H9 (cell line): ENCODE data around the gene KLC1. TPM values are rescaled to one million over a fixed set of nuclear protein-coding genes. Genes with fewer than 3 reads are reported as not detected.

Source experiments
- DNase-seq: peaks from one replicate; pipeline ENCODE4 v3.0.0-alpha.2; 2017
- H2AFZ ChIP-seq: one replicate; pipeline ENCODE4 v1.6.1; 2013; ENCODE audit warnings: mild to moderate bottlenecking, low read length, control low read depth, moderate library complexity
- H2AK5ac ChIP-seq: 2 replicates; pipeline ENCODE4 v1.6.1; 2013; ENCODE audit warnings: low read length, control low read depth, mixed read lengths; ENCODE audit not compliant: insufficient read length
- H2BK120ac ChIP-seq: one replicate; pipeline ENCODE4 v1.6.1; 2013; ENCODE audit warnings: low read depth, mild to moderate bottlenecking, low read length, control low read depth, inconsistent platforms; ENCODE audit not compliant: poor library complexity, severe bottlenecking
- H2BK12ac ChIP-seq: 2 replicates; pipeline ENCODE4 v1.6.1; 2013; ENCODE audit warnings: low read length, control low read depth, mixed read lengths, low read depth; ENCODE audit not compliant: insufficient read length
- H2BK15ac ChIP-seq: 2 replicates; pipeline ENCODE4 v1.6.1; 2013; ENCODE audit warnings: low read depth, low read length, control low read depth
- H2BK20ac ChIP-seq: one replicate; pipeline ENCODE4 v1.6.1; 2013; ENCODE audit warnings: low read depth, mild to moderate bottlenecking, low read length, control low read depth, inconsistent platforms; ENCODE audit not compliant: poor library complexity, severe bottlenecking
- H2BK5ac ChIP-seq: 2 replicates; pipeline ENCODE4 v1.6.1; 2013; ENCODE audit warnings: low read length, control low read depth, mixed read lengths; ENCODE audit not compliant: insufficient read length
- H3K14ac ChIP-seq: 2 replicates; pipeline ENCODE4 v1.6.1; 2013; ENCODE audit warnings: low read length, control low read depth; ENCODE audit not compliant: insufficient read depth
- H3K18ac ChIP-seq: 2 replicates; pipeline ENCODE4 v1.6.1; 2013; ENCODE audit warnings: low read depth, mild to moderate bottlenecking, mixed read lengths, low read length, control low read depth; ENCODE audit not compliant: insufficient read length
- H3K23ac ChIP-seq: 2 replicates; pipeline ENCODE4 v1.6.1; 2013; ENCODE audit warnings: low read length, control low read depth, mixed read lengths, low read depth; ENCODE audit not compliant: insufficient read length
- H3K23me2 ChIP-seq: 2 replicates; pipeline ENCODE4 v1.6.1; 2013; ENCODE audit warnings: low read depth, mild to moderate bottlenecking, mixed read lengths, low read length, control low read depth; ENCODE audit not compliant: insufficient read length, poor library complexity, severe bottlenecking
- H3K27ac ChIP-seq: 2 replicates; pipeline ENCODE4 v1.5.1; 2013; ENCODE audit warnings: low read length, control low read depth, mixed read lengths, low read depth; ENCODE audit not compliant: insufficient read length
- H3K27me3 ChIP-seq: 2 replicates; pipeline ENCODE4 v1.6.1; 2013; ENCODE audit warnings: low read length, control low read depth, inconsistent platforms; ENCODE audit not compliant: insufficient read depth
- H3K4ac ChIP-seq: 2 replicates; pipeline ENCODE4 v1.6.1; 2013; ENCODE audit warnings: low read depth, mild to moderate bottlenecking, control low read depth, inconsistent platforms, low read length, moderate library complexity
- H3K4me1 ChIP-seq: 2 replicates; pipeline ENCODE4 v1.6.1; 2013; ENCODE audit warnings: low read length, control low read depth, inconsistent platforms; ENCODE audit not compliant: insufficient read depth
- H3K4me2 ChIP-seq: 2 replicates; pipeline ENCODE4 v1.6.1; 2013; ENCODE audit warnings: low read length, control low read depth, mixed read lengths; ENCODE audit not compliant: insufficient read length, insufficient read depth
- H3K56ac ChIP-seq: 2 replicates; pipeline ENCODE4 v1.6.1; 2013; ENCODE audit warnings: low read depth, mild to moderate bottlenecking, mixed read lengths, low read length, control low read depth; ENCODE audit not compliant: insufficient read length
- H3K79me1 ChIP-seq: 2 replicates; pipeline ENCODE4 v1.6.1; 2013; ENCODE audit warnings: low read depth, mild to moderate bottlenecking, moderate library complexity, low read length, control low read depth, inconsistent platforms; ENCODE audit not compliant: insufficient read depth, poor library complexity, severe bottlenecking
- H3K79me2 ChIP-seq: 2 replicates; pipeline ENCODE4 v1.6.1; 2013; ENCODE audit warnings: low read length, control low read depth, inconsistent platforms; ENCODE audit not compliant: insufficient read depth
- H3K9ac ChIP-seq: 2 replicates; pipeline ENCODE4 v1.6.1; 2013; ENCODE audit warnings: low read length, control low read depth, mixed read lengths; ENCODE audit not compliant: insufficient read length; ENCODE audit errors: extremely low read depth
- H3K9me3 ChIP-seq: one replicate; pipeline ENCODE4 v1.6.1; 2013; ENCODE audit warnings: low read depth, low read length, inconsistent platforms; ENCODE audit not compliant: control insufficient read depth
- H3T11ph ChIP-seq: one replicate; pipeline ENCODE4 v1.6.1; 2013; ENCODE audit warnings: mild to moderate bottlenecking, low read length, control low read depth, inconsistent platforms
- H4K20me1 ChIP-seq: one replicate; pipeline ENCODE4 v1.6.1; 2013; ENCODE audit not compliant: control insufficient read depth, insufficient read length, insufficient read depth
- H4K5ac ChIP-seq: 2 replicates; pipeline ENCODE4 v1.6.1; 2013; ENCODE audit warnings: low read depth, mild to moderate bottlenecking, mixed read lengths, low read length, control low read depth; ENCODE audit not compliant: insufficient read length
- H4K8ac ChIP-seq: replicated peaks from 2 replicates; pipeline ENCODE4 v1.6.1; 2013; ENCODE audit warnings: low read length, control low read depth, mixed read lengths, low read depth; ENCODE audit not compliant: insufficient read length
- H4K91ac ChIP-seq: 2 replicates; pipeline ENCODE4 v1.6.1; 2013; ENCODE audit warnings: low read depth, mild to moderate bottlenecking, moderate library complexity, mixed read lengths, low read length, control low read depth; ENCODE audit not compliant: insufficient read length
- H3K27ac Mint-ChIP-seq, 3 experiments: 2 replicates in 2 of 3; 3 replicates in 1 of 3; pipeline ENCODE4 v1.8.0; 2020 to 2021; ENCODE audit warnings: mixed read lengths in 3 of 3, mild to moderate bottlenecking in 1 of 3, moderate library complexity in 1 of 3
- H3K27me3 Mint-ChIP-seq: 2 replicates; pipeline ENCODE4 v1.8.0; 2021; ENCODE audit warnings: low read depth, mild to moderate bottlenecking, moderate library complexity, mixed read lengths
- H3K36me3 Mint-ChIP-seq, 3 experiments: 2 replicates in 2 of 3; 3 replicates in 1 of 3; pipeline ENCODE4 v1.8.0; 2020 to 2021; ENCODE audit warnings: low read depth in 3 of 3, mixed read lengths in 3 of 3; ENCODE audit not compliant: insufficient read depth in 1 of 3
- H3K4me1 Mint-ChIP-seq, 2 experiments: 2 replicates each; pipeline ENCODE4 v1.8.0; 2020; ENCODE audit warnings: mixed read lengths in 2 of 2
- H3K4me3 Mint-ChIP-seq, 2 experiments: 2 replicates in 1 of 2; 3 replicates in 1 of 2; pipeline ENCODE4 v1.8.0; 2020 to 2021; ENCODE audit warnings: mild to moderate bottlenecking in 2 of 2, mixed read lengths in 2 of 2, moderate library complexity in 1 of 2
- H3K9me3 Mint-ChIP-seq, 2 experiments: 2 replicates in 1 of 2; 3 replicates in 1 of 2; pipeline ENCODE4 v1.8.0; 2020; ENCODE audit warnings: mild to moderate bottlenecking in 2 of 2, mixed read lengths in 2 of 2, moderate library complexity in 1 of 2
- CTCF ChIP-seq: fragments of 200-600 bp; sonication (generic); conservative IDR thresholded peaks from 3 replicates; pipeline ENCODE4 v1.8.0; 2021; ENCODE audit warnings: antibody characterized with exemption, mild to moderate bottlenecking
- WGBS: extraction: QIAGEN DNeasy Blood & Tissue Kit; methylation state at CpG from one replicate; pipeline ENCODE4 v1.1.7; 2013; ENCODE audit warnings: missing lambda C conversion rate, low lambda C conversion rate, mixed read lengths; ENCODE audit not compliant: insufficient read length; ENCODE audit errors: extremely low coverage; 5-methylcytosine and 5-hydroxymethylcytosine counted together
- total RNA-seq: library from RNA; stranded (reverse); gene quantifications from 2 replicates; pipeline ENCODE4 v1.2.1, GENCODE V29; 2021

Gene KLC1
- total RNA-seq, 1 experiment from 2014 or later = 143 TPM

- Histone ChIP-seq H4K20me1 (no peaks in the 10 kb centered on the region), H3K14ac (no peak overlapping the region), H3K79me2 (no peaks in the 10 kb centered on the region), H4K5ac (no peak overlapping the region), H3K9me3 (no peaks in the 10 kb centered on the region), H4K8ac (no peak overlapping the region), H2BK5ac (no peak overlapping the region), H2AFZ (no peak overlapping the region), H3K4me2 (no peak overlapping the region), H3K4me1 (no peaks in the 10 kb centered on the region), H3K18ac (no peak overlapping the region), H2BK15ac (no peak overlapping the region), H4K91ac (no peak overlapping the region), H2BK120ac (no peak overlapping the region), H3K27ac (no peak overlapping the region), H3T11ph (no peak overlapping the region), H3K56ac (no peak overlapping the region), H3K23ac (no peak overlapping the region), H2AK5ac (no peak overlapping the region), H3K23me2 (no peaks in the 10 kb centered on the region), H3K27me3 (no peaks in the 10 kb centered on the region; the same call in 1 of the 2 replicates), H2BK12ac (no peak overlapping the region), H3K79me1 (no peaks in the 10 kb centered on the region), H2BK20ac (no peak overlapping the region), H3K9ac (no peak overlapping the region), H3K4ac (no peak overlapping the region)
- Mint-ChIP-seq H3K27me3 (no peaks in the 10 kb centered on the region), H3K36me3 (peaks cover 0 to 4% (median 0%) of the 10 kb centered on the region in 3 experiments; a peak in 2 of 7 replicates), H3K9me3 (no peaks in the 10 kb centered on the region), H3K27ac (no peak overlapping the region), H3K4me3 (no peak overlapping the region), H3K4me1 (peaks cover 4% of the 10 kb centered on the region in 2 experiments; a peak in 1 of 4 replicates)
- no CpG with 5 or more reads among the region's 5 CpGs for WGBS
- DNase-seq = no peak
- no peak for TF ChIP-seq CTCF
These were observed 120.4 kb downstream of the KLC1 start for GRCh38 chr14:103749452-103749851.
